ENCODE results near the gene SERPINA1. TPM values are rescaled to one million over a fixed set of nuclear protein-coding genes. Genes with fewer than 3 reads are reported as not detected.

The SERPINA1 gene
- total RNA-seq, 1 experiment from 2014 or later = not detected

DNA sequence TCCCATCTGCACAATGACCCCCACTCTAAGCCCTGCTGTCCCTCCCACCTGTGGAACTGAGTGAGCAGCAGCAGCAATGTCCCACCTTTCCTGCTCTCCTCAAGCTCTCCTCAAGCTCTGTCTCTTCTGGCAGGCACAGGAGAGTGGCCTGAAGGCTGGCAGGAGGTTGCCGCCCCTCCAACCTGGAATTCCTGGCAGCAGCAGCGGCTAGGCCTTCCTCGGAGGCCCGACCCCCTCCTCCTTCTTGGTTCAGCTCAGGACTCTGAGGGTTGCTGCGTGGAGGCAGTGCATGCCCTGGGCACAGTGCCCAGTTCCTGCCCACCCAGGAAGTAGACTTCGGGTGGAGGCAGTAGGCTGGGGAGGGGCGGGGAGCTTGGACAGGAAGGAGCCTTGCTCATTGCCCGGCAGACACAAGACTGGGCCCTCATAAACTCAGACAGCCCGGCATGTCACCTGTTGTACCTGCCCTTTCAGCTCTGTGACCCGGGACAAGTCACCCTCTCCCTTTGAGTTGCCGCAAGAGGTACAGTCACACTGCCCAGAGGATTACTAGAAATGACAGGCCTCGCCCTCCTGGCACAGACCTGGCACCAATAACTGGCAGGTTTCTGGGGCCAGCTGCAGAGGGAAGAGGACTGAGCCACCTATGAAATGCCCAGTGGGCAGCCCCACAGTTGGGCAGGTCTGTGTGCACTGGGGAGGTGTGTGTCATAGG, 2.1 kb upstream of the SERPINA1 start:
- Histone ChIP-seq H3K79me1 (ENCODE audit: insufficient read depth, low read depth, low read length, poor library complexity, severe bottlenecking) (no peaks in the 10 kb centered on the region), H2BK5ac (ENCODE audit: insufficient read length, low read length) (no peak overlapping the region), H3K27me3 (ENCODE audit: insufficient read depth, low read length) (no peaks in the 10 kb centered on the region), H2BK120ac (ENCODE audit: low read depth, low read length, poor library complexity, severe bottlenecking) (no peak overlapping the region), H3K4ac (ENCODE audit: low read depth, low read length) (no peak overlapping the region), H4K20me1 (ENCODE audit: control insufficient read depth, insufficient read depth, insufficient read length) (no peaks in the 10 kb centered on the region), H3K18ac (ENCODE audit: insufficient read length, low read depth, low read length) (no peak overlapping the region), H2AK5ac (ENCODE audit: insufficient read length, low read length) (no peak overlapping the region), H2BK15ac (ENCODE audit: low read depth, low read length) (no peak overlapping the region), H2BK20ac (ENCODE audit: low read depth, low read length, poor library complexity, severe bottlenecking) (no peak overlapping the region), H3K14ac (ENCODE audit: insufficient read depth, low read length) (no peak overlapping the region), H3K4me2 (ENCODE audit: insufficient read depth, insufficient read length, low read length) (no peak overlapping the region), H3K4me1 (ENCODE audit: insufficient read depth, low read length) (no peaks in the 10 kb centered on the region), H3K9me3 (ENCODE audit: control insufficient read depth, low read depth, low read length) (no peaks in the 10 kb centered on the region), H3T11ph (ENCODE audit: low read length) (no peak overlapping the region), H3K27ac (ENCODE audit: insufficient read length, low read depth, low read length) (no peak overlapping the region), H3K79me2 (ENCODE audit: insufficient read depth, low read length) (no peaks in the 10 kb centered on the region), H3K9ac (ENCODE audit: extremely low read depth, insufficient read length, low read length) (no peak overlapping the region), H4K5ac (ENCODE audit: insufficient read length, low read depth, low read length) (no peak overlapping the region), H4K91ac (ENCODE audit: insufficient read length, low read depth, low read length) (no peak overlapping the region), H3K56ac (ENCODE audit: insufficient read length, low read depth, low read length) (no peak overlapping the region), H2BK12ac (ENCODE audit: insufficient read length, low read depth, low read length) (no peak overlapping the region), H3K23ac (ENCODE audit: insufficient read length, low read depth, low read length) (no peak overlapping the region), H3K23me2 (ENCODE audit: insufficient read length, low read depth, low read length, poor library complexity, severe bottlenecking) (no peaks in the 10 kb centered on the region), H2AFZ (ENCODE audit: low read length) (no peak overlapping the region), H4K8ac (replicated peaks; ENCODE audit: insufficient read length, low read depth, low read length) (no peak overlapping the region)
- H3K4me3 Mint-ChIP-seq = no peak overlapping the region; a peak in 1 of 5 replicates
- DNase-seq = no peak
- peaks cover 31 to 46% of the 10 kb centered on the region in 2 experiments for H3K4me1 Mint-ChIP-seq
- WGBS (ENCODE audit: extremely low coverage, insufficient read length, low lambda C conversion rate) = no CpG with 5 or more reads among the region's 12 CpGs
- peak overlapping the region in 1 of 3 experiments; percentile 46; a peak in 4 of 7 replicates for H3K27ac Mint-ChIP-seq
- no peaks in the 10 kb centered on the region; a peak in 1 of 5 replicates for H3K9me3 Mint-ChIP-seq
- H3K36me3 Mint-ChIP-seq (ENCODE audit: insufficient read depth in 1 of 3, low read depth in 3 of 3) = no peaks in the 10 kb centered on the region; a peak in 1 of 7 replicates
- TF ChIP-seq, protein P1, sequence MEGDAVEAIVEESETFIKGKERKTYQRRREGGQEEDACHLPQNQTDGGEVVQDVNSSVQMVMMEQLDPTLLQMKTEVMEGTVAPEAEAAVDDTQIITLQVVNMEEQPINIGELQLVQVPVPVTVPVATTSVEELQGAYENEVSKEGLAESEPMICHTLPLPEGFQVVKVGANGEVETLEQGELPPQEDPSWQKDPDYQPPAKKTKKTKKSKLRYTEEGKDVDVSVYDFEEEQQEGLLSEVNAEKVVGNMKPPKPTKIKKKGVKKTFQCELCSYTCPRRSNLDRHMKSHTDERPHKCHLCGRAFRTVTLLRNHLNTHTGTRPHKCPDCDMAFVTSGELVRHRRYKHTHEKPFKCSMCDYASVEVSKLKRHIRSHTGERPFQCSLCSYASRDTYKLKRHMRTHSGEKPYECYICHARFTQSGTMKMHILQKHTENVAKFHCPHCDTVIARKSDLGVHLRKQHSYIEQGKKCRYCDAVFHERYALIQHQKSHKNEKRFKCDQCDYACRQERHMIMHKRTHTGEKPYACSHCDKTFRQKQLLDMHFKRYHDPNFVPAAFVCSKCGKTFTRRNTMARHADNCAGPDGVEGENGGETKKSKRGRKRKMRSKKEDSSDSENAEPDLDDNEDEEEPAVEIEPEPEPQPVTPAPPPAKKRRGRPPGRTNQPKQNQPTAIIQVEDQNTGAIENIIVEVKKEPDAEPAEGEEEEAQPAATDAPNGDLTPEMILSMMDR (conservative IDR thresholded peaks at IDR 0.05) = no peak
- H3K27me3 Mint-ChIP-seq (ENCODE audit: low read depth) = peaks cover 23% of the 10 kb centered on the region

All from H9 (cell line).